ENCODE results near the gene BRK1.
"Not testable (repeated sequence)": the region's sequence is repeated elsewhere in the genome, so short reads cannot be mapped to it uniquely, and the experiment has no call there.

The BRK1 gene

DNA sequence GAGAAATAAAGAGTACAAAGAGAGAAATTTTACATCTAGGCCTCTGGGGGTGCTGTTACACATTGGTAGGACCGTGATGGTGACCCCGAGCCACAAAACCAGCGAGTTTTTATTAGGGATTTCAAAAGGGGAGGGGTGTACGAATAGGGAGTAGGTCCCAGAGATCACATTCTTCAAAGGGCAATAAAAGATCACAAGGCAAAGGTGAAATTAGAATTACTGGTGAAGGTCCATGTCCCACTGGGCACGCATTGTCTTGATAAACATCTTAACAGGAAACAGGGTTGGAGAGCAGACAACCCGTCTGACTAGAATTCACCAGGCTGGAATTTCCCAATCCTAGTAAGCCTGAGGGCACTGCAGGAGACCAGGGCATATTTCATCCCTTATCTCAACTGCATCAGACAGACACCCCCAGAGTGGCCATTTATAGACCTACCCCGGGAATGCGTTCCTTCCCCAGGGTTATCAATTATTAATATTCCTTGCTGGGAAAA, 53.6 kb downstream of the BRK1 start:
- no peak for DNase-seq (ENCODE audit: low read depth)
- H3K4me3 ChIP-seq (ENCODE audit: low read depth, low read length): no peak overlapping the region
- TF ChIP-seq MYC (IDR thresholded peaks at IDR 0.05; ENCODE audit: low read depth, low read length): no peak
- TF ChIP-seq POLR2A (IDR thresholded peaks at IDR 0.05; ENCODE audit: extremely low read depth, insufficient read length): no peak
- TF ChIP-seq, protein P1, sequence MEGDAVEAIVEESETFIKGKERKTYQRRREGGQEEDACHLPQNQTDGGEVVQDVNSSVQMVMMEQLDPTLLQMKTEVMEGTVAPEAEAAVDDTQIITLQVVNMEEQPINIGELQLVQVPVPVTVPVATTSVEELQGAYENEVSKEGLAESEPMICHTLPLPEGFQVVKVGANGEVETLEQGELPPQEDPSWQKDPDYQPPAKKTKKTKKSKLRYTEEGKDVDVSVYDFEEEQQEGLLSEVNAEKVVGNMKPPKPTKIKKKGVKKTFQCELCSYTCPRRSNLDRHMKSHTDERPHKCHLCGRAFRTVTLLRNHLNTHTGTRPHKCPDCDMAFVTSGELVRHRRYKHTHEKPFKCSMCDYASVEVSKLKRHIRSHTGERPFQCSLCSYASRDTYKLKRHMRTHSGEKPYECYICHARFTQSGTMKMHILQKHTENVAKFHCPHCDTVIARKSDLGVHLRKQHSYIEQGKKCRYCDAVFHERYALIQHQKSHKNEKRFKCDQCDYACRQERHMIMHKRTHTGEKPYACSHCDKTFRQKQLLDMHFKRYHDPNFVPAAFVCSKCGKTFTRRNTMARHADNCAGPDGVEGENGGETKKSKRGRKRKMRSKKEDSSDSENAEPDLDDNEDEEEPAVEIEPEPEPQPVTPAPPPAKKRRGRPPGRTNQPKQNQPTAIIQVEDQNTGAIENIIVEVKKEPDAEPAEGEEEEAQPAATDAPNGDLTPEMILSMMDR (IDR thresholded peaks at IDR 0.05; ENCODE audit: low read depth, low read length): no peak
- TF ChIP-seq, protein P2, sequence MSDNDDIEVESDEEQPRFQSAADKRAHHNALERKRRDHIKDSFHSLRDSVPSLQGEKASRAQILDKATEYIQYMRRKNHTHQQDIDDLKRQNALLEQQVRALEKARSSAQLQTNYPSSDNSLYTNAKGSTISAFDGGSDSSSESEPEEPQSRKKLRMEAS (IDR thresholded peaks at IDR 0.05; ENCODE audit: low read depth, low read length): no peak

DNA sequence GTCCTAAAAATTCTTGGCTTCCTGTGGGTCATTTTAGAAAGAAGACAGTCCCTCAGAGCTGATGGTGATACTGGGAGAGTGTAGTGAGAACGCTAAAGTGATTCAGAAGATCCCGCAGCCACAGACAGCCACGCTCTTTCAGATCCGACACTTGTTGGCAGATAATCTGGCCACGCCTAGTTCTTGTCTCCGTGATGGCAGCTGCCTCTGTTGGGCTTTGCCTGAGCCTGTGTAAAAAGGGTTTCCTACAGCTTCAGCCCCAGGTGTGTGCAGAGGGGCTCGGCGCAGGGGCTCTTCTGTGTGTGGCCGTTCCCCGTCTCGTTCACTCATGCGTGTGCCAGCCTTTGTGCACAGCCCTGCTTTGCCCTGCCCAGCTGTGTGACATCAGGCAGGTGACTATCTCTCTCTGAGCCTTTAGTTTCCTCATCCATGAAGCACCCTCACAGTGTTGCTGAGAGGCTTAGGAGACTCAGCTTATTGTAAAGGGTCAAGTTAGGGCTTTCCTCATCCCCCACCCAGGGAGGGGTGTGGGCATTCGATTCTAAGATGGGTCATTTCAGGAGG, 55.5 kb downstream of the BRK1 start:
- no peak overlapping the region for H3K4me3 ChIP-seq (ENCODE audit: low read depth, low read length)
- DNase-seq (ENCODE audit: low read depth): no peak
- TF ChIP-seq POLR2A (IDR thresholded peaks at IDR 0.05; ENCODE audit: extremely low read depth, insufficient read length): no peak
- TF ChIP-seq, protein P2 (IDR thresholded peaks at IDR 0.05; ENCODE audit: low read depth, low read length): no peak
- TF ChIP-seq, protein P1 (IDR thresholded peaks at IDR 0.05; ENCODE audit: low read depth, low read length): no peak
- TF ChIP-seq MYC (IDR thresholded peaks at IDR 0.05; ENCODE audit: low read depth, low read length): no peak

DNA sequence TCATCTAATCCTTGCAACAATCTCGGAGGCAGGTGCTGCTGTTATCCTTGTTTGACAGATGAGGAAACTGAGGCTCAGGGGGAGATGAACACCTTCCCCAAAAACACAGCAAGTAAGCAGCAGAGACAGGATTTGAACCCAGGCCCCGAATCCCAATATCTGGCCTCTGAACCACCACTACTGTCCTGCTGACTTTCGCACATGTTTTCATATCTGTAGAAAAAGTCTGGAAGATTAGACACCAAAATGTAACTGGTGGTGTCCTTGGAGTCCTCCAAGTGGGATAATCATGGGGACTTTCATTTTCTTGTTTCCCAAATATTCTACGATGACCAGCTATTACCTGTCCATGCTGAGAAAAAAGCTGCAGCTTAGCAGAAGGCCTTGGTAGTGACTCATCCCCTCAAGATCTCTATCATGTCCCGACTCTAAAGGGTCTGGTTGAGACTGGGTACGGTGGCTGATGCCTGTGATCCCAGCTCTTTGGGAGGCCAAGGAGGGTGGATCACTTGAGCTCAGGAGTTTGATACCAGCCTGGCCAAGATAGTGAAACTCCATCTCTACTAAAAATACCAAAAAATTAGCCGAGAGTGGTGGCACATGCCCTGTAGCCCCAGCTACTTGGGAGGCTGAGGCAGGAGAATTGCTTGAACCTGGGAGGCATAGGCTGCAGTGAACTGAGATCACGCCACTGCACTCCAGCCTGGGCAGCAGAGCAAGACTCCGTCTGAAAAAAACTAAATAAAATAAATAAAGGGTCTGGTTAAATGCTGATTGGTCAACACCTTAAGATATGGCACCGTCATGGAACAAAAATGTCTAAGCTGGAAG, 57.8 kb downstream of the BRK1 start:
- H3K4me3 ChIP-seq (ENCODE audit: low read depth, low read length): no peak overlapping the region
- peak; percentile 24 for DNase-seq (ENCODE audit: low read depth)
- no peak for TF ChIP-seq POLR2A (IDR thresholded peaks at IDR 0.05; ENCODE audit: extremely low read depth, insufficient read length)
- TF ChIP-seq MYC (IDR thresholded peaks at IDR 0.05; ENCODE audit: low read depth, low read length): no peak

DNA sequence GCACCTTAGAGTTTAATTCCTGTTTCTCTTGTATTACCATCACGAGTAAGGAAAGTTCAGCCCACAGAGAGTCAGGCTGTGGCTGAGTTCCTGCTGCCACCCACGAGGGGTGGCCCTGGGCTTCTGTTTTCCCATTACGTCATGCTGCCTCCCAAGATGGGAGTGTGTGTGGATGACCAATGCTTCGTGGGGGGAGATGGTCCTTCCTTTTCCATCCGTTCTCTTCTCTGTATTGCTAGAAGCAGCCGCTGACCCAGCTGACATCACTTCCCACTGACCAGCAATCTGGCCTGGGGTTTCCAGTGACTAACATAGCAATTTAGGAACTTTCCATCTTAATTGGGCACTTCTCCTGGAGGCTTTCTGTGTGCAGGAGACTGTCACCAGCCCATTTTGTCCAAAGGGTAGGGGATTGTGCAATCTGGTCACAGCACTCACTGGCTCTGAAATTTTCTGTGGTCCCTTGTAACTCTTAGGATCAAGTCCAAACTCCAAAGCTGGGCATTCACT, 58.5 kb downstream of the BRK1 start:
- no peak overlapping the region for H3K4me3 ChIP-seq (ENCODE audit: low read depth, low read length)
- DNase-seq (ENCODE audit: low read depth): peak; percentile 54
- TF ChIP-seq, protein P2 (IDR thresholded peaks at IDR 0.05; ENCODE audit: low read depth, low read length): no peak
- no peak for TF ChIP-seq MYC (IDR thresholded peaks at IDR 0.05; ENCODE audit: low read depth, low read length)

DNA sequence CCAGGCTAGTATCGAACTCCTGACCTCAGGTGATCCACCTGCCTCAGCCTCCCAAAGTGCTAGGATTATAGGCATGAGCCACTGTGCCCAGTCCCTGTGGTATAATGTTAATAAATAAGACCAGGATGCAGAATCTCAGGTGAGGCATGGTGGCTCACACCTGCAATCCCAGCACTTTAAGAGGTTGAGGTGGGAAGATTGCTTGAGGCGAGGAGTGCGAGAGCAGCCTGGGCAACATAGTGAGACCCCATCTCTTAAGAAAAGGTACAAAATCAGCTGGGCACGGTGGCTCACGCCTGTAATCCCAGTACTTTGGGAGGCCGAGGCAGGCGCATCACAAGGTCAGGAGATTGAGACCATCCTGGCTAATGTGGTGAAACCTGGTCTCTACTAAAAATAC, 59.9 kb downstream of the BRK1 start:
- H3K4me3 ChIP-seq (ENCODE audit: low read depth, low read length); DNase-seq (ENCODE audit: low read depth): not testable (repeated sequence)

DNA sequence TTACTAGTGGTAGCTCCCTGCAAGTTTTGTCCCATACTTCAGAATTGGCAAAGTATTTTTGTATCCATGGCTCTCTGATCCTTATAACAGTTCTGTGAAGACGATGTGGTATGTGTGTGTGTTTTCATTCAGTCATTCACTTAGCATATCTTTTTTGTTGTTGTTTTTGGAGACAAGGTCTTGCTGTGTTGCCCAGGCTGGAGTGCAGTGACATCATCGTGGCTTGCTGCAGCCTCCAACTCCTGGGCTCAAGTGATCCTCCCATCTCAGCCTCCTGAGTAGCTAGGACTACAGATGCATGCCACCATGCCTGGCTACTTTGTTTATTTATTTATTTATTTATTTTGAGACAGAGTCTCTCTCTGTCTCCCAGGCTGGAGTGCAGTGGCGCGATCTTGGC, 60.7 kb downstream of the BRK1 start:
- H3K4me3 ChIP-seq (ENCODE audit: low read depth, low read length); DNase-seq (ENCODE audit: low read depth): not testable (repeated sequence)

Measured in NB4 (cell line).